ENCODE data around the gene SLC26A9. TPM values are rescaled to one million over a fixed set of nuclear protein-coding genes. Genes with fewer than 3 reads are reported as not detected.

The SLC26A9 gene
- total and polyA plus RNA-seq, 9 of the 15 experiments (the other 6 are each of a cell fraction or from before 2014, with no cell fraction given) = 0.03 TPM; not detected in 8

DNA sequence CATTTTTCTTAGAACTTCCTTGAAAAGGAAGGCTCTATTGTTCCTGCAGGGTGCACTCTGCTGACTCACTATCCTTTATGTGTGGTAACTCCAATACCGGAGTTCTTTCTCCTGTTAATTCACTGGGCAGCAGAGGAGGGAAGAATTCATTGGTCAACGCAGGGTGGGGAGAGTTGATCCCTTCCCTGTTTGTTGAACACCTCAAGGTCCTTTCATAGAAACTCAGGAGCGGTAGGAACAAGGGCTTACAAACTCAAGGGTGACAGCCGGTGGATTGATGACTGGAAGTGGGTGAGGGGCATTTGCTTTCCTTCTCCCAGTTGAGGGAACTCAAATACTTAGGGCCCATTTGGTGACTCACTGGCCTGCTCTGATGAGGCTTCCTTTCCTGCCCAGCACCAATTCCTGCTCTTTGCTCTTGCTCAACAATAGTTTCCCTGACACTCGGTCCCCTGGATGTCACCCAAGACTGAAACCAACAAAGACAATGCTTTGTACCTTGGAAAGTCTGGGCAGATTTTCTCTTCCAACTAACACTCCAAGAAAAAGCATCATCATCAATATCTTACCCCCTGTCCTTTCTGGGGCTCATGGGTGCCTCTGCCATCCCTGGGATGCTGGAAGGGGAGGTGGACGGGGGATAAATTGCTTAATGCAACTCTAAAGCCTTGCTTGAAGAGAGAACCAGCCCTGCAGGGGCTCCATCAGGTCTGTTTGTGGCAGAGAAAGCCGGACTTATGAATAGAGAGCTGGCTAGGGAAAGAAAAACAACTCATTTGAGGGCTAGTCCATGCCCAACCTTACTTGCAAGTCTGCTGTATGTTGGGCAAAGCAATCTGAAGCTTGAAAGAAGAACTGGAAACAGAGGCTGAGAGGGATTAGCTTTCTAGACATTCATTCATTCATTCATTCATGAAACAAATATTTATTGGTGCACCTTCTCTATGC, 9.3 kb downstream of the SLC26A9 start:
- ChIA-PET POLR2A (interaction anchor here (1.7 kb wide), 1 partner anchor 13 kb away, joined by 6 read pairs; no protein-coding TSS in a partner anchor), CTCF (ENCODE audit: low intra/inter-chr PET ratio) (no interaction called here)
- H3K4me1 ChIP-seq (replicated peaks in 1 of 2; ENCODE audit: control insufficient read depth in 2 of 2, insufficient read depth in 2 of 2, low read length in 2 of 2) = peaks cover 4 to 17% of the 10 kb centered on the region in 2 experiments; a peak in 3 of 5 replicates
- H3K27ac ChIP-seq (ENCODE audit: extremely low read depth, low read depth, low read length) = no peak overlapping the region
- no peaks in the 10 kb centered on the region for H3K9me3 ChIP-seq (replicated peaks; ENCODE audit: control insufficient read depth, insufficient read depth, low read depth, low read length)
- FAIRE-seq (peak; percentile 51), DNase-seq (ENCODE audit: extremely low read depth in 1 of 4, low spot score in 3 of 4) (no peak), ATAC-seq (no peak)
- no peak overlapping the region for H3K9ac ChIP-seq (ENCODE audit: insufficient read depth in 1 of 2, low read depth in 2 of 2, low read length in 2 of 2)
- WGBS (ENCODE audit: insufficient coverage, low coverage, missing lambda C conversion rate) = 3% methylated on average over 7 of the region's 7 CpGs
- 0 out of 2 replicates have a peak, but pooled peaks cover 8% of the 10 kb centered on the region for H4K20me1 ChIP-seq (replicated peaks; ENCODE audit: control insufficient read depth, insufficient read depth, low read length)
- peaks cover 45 to 88% of the 10 kb centered on the region in 2 experiments for H3K27me3 ChIP-seq (ENCODE audit: control insufficient read depth in 2 of 2, insufficient read depth in 2 of 2, low read length in 2 of 2)
- peaks cover 5% of the 10 kb centered on the region for H3K9me1 ChIP-seq (ENCODE audit: control insufficient read depth, insufficient read depth, low read length)
- H2AFZ ChIP-seq (ENCODE audit: low read depth, low read length) = peak overlapping the region; percentile 27; the same call in 1 of the 2 replicates
- in situ Hi-C loops (cut with MboI) (no loop called here), intact Hi-C loops (cut with micrococcal nuclease) (no loop called here)
- no peaks in the 10 kb centered on the region for H3K79me2 ChIP-seq (ENCODE audit: control insufficient read depth, insufficient read depth, low read length)
- no peak overlapping the region; the same call in 1 of the 2 replicates for H3K4me2 ChIP-seq (ENCODE audit: insufficient read depth, low read length)
- H3K36me3 ChIP-seq (ENCODE audit: control insufficient read depth, insufficient read depth, low read length) = no peaks in the 10 kb centered on the region
- H3K4me3 ChIP-seq = no peak overlapping the region
- no TSS peak for BruUV-seq (replicated peaks)
- TF ChIP-seq PBX2 (CRISPR knock-in tag; IDR thresholded peaks at IDR 0.05; ENCODE audit: low read depth) (no peak), PBX2 (tag; conservative IDR thresholded peaks at IDR 0.05; ENCODE audit: low read depth) (peak; percentile 65), BACH1 (tag; IDR thresholded peaks at IDR 0.05) (0 out of 2 replicates have a peak, but pooled peaks have one; percentile 29), MAFG (tag; conservative IDR thresholded peaks at IDR 0.05) (peak; percentile 63), SIN3A (IDR thresholded peaks at IDR 0.05; ENCODE audit: borderline replicate concordance in 2 of 2, control insufficient read depth in 1 of 2, low read depth in 2 of 2, low read length in 2 of 2) (no peak), ZNF316 (IDR thresholded peaks at IDR 0.05) (peak; percentile 41), FOSL1 (tag; conservative IDR thresholded peaks at IDR 0.05) (peak; percentile 33; the same call in 1 of the 2 replicates), JUND (IDR thresholded peaks at IDR 0.05; ENCODE audit: borderline replicate concordance, low read depth, low read length) (no peak), JUND (tag; IDR thresholded peaks at IDR 0.05; ENCODE audit: borderline replicate concordance, low read depth, low read length) (peak; percentile 27; the same call in 1 of the 3 replicates), HOXB6 (CRISPR knock-in tag; IDR thresholded peaks at IDR 0.05; ENCODE audit: borderline replicate concordance) (no peak), SLC30A9 (CRISPR knock-in tag; IDR thresholded peaks at IDR 0.05) (no peak), MAFF (IDR thresholded peaks at IDR 0.05; ENCODE audit: low read length) (peak; percentile 51; the same call in 1 of the 2 replicates), ZNF24 (IDR thresholded peaks at IDR 0.05) (0 out of 2 replicates have a peak, but pooled peaks have one; percentile 5), C11orf30 (IDR thresholded peaks at IDR 0.05; ENCODE audit: low read depth) (peak; percentile 31; the same call in 1 of the 2 replicates), RAD21 (CRISPR knock-in tag; conservative IDR thresholded peaks at IDR 0.05 in 1 of 2, IDR thresholded peaks at IDR 0.05 in 1 of 2) (no peak), CEBPG (CRISPR knock-in tag; IDR thresholded peaks at IDR 0.05) (no peak), CEBPG (tag; conservative IDR thresholded peaks at IDR 0.05 in 1 of 2, IDR thresholded peaks at IDR 0.05 in 1 of 2) (peak; percentile 32 to 37; a peak in 2 of 4 replicates), CC2D1A (IDR thresholded peaks at IDR 0.05) (no peak), ZFP1 (CRISPR knock-in tag; IDR thresholded peaks at IDR 0.05) (no peak)
